ENCODE data around the gene KIF1B. TPM values are rescaled to one million over a fixed set of nuclear protein-coding genes. Genes with fewer than 3 reads are reported as not detected.

KIF1B gene
- total and polyA plus RNA-seq, 9 of the 15 experiments (the other 6 are each of a cell fraction or from before 2014, with no cell fraction given), result 2.8 to 19.8 (median 11.9) TPM

- no peak for TF ChIP-seq TAF9B (IDR thresholded peaks at IDR 0.05; ENCODE audit: partially characterized antibody)
- no peak for TF ChIP-seq ZNF586 (CRISPR knock-in tag; conservative IDR thresholded peaks at IDR 0.05)
- TF ChIP-seq KHSRP (IDR thresholded peaks at IDR 0.05), result no peak
- no peak for TF ChIP-seq ZBTB7A (IDR thresholded peaks at IDR 0.05; ENCODE audit: borderline replicate concordance, control insufficient read depth, low read depth, low read length)
- no peak for TF ChIP-seq MTA3 (IDR thresholded peaks at IDR 0.05; ENCODE audit: borderline replicate concordance)
- TF ChIP-seq ZFP30 (CRISPR knock-in tag; IDR thresholded peaks at IDR 0.05; ENCODE audit: borderline replicate concordance), result no peak
- TF ChIP-seq DIDO1 (tag; IDR thresholded peaks at IDR 0.05; ENCODE audit: low read depth), result no peak
Measured at GRCh38 chr1:10263450-10264082, 53.2 kb downstream of the KIF1B start (continued).

- 86% methylated on average over 4 of the region's 4 CpGs for WGBS (ENCODE audit: insufficient coverage, low coverage, missing lambda C conversion rate)
- FAIRE-seq (no peak), ATAC-seq (no peak), DNase-seq (ENCODE audit: extremely low read depth in 1 of 4, low spot score in 3 of 4) (no peak)
- Histone ChIP-seq H3K9me1 (ENCODE audit: control insufficient read depth, insufficient read depth, low read length) (no peaks in the 10 kb centered on the region), H3K9ac (ENCODE audit: insufficient read depth in 1 of 2, low read depth in 2 of 2, low read length in 2 of 2) (no peak overlapping the region), H3K4me3 (no peak overlapping the region), H2AFZ (ENCODE audit: low read depth, low read length) (no peak overlapping the region), H3K36me3 (ENCODE audit: control insufficient read depth, insufficient read depth, low read length) (peaks cover 6% of the 10 kb centered on the region; the same call in 2 of the 3 replicates), H3K4me2 (ENCODE audit: insufficient read depth, low read length) (no peak overlapping the region), H3K27ac (ENCODE audit: extremely low read depth, low read depth, low read length) (no peak overlapping the region), H3K79me2 (ENCODE audit: control insufficient read depth, insufficient read depth, low read length) (no peaks in the 10 kb centered on the region), H3K9me3 (replicated peaks; ENCODE audit: control insufficient read depth, insufficient read depth, low read depth, low read length) (no peaks in the 10 kb centered on the region), H3K27me3 (ENCODE audit: control insufficient read depth in 2 of 2, insufficient read depth in 2 of 2, low read length in 2 of 2) (no peaks in the 10 kb centered on the region), H3K4me1 (replicated peaks in 1 of 2; ENCODE audit: control insufficient read depth in 2 of 2, insufficient read depth in 2 of 2, low read length in 2 of 2) (no peaks in the 10 kb centered on the region), H4K20me1 (replicated peaks; ENCODE audit: control insufficient read depth, insufficient read depth, low read length) (no peaks in the 10 kb centered on the region)
- POLR2A ChIA-PET, result interaction anchor here (1.3 to 1.9 kb wide), 2 partner anchors 8 to 13 kb away, joined by 4 to 5 read pairs; no protein-coding TSS in a partner anchor
- BruUV-seq (replicated peaks), result no TSS peak
- peak; percentile 91; the same call in 1 of the 2 replicates for TF ChIP-seq ZC3H11A (IDR thresholded peaks at IDR 0.05; ENCODE audit: low read depth, low read length)
- TF ChIP-seq ILK (tag; IDR thresholded peaks at IDR 0.05; ENCODE audit: borderline replicate concordance, low read depth), result no peak
- CTCF ChIA-PET (ENCODE audit: low intra/inter-chr PET ratio), result no interaction called here
- intact Hi-C loops (cut with micrococcal nuclease) (no loop called here), in situ Hi-C loops (cut with MboI) (no loop called here)
Measured at GRCh38 chr1:10265027-10265426, 54.7 kb downstream of the KIF1B start.
